T47D (cell line): Measurements from ENCODE around the gene UNK.
A peak's percentile ranks its signal among the peaks of the same experiment; 100 is the strongest.
"Not testable (repeated sequence)": the region's sequence is repeated elsewhere in the genome, so short reads cannot be mapped to it uniquely, and the experiment has no call there.

Experiments
- DNase-seq, 2 experiments: peaks; one replicate each; pipeline versions ENCODE4 v3.0.0 to v3.0.0-alpha.2; 2011 to 2012; ENCODE audit warnings: low read depth in 1 of 2, low spot score in 1 of 2
- JUND ChIP-seq: IDR thresholded peaks from 2 replicates; pipeline ENCODE4 v1.6.1; 2012; ENCODE audit warnings: low read depth
- in situ Hi-C: cut with HindIII; loops from 2 replicates; pipeline ENCODE4 v1.10.0; 2016; ENCODE audit warnings: low sequenced_read_pairs, low pct_unique_long_range_greater_than_20kb

The UNK gene

DNA sequence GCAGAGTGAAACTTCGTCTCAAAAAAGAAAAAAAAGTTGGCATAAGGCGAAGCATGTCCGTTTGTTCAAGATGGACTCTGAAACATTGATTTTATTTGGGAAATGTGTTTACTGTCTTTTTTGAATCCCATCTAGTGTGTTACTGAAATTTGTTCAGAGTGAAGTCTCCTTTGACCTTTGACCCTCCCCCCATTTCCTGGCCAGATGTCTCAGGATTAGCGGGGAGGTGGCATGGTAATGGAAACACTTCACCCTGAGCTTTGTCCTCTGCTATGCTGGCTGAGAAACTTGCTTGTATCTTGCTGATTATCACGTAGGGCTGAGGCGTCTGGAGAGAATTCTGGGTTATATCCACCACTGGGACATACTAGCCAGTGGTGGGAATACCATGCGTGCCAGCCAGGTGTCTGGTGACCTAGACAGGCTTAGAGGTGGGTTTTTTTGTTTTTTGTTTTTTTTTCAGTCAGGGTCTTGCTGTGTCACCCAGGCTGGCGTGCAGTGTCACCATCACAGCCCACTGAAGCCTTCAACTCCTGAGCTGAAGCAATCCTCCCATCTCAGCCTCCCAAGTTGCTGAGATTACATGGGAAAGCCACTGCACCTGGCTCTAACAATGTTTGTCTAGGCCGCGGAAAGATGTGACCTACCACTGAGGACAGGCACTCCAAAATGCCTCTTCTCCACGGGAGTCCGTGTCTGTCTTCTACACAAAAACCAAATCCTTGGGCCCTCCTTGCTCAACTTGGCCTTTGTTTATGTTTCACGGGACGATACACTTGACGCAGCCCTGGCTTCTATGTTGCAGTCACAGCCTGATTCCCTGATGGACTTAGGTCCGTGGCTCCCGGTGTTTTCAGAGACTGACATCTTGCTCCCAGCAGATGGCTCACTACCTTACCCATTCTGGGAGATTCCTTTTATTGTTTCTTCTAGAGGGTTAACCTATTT lies 13.0 kb upstream of the UNK start:
- TF ChIP-seq JUND = no peak
- in situ Hi-C loops = no loop called here
- DNase-seq = peak; percentile 50 to 77

DNA sequence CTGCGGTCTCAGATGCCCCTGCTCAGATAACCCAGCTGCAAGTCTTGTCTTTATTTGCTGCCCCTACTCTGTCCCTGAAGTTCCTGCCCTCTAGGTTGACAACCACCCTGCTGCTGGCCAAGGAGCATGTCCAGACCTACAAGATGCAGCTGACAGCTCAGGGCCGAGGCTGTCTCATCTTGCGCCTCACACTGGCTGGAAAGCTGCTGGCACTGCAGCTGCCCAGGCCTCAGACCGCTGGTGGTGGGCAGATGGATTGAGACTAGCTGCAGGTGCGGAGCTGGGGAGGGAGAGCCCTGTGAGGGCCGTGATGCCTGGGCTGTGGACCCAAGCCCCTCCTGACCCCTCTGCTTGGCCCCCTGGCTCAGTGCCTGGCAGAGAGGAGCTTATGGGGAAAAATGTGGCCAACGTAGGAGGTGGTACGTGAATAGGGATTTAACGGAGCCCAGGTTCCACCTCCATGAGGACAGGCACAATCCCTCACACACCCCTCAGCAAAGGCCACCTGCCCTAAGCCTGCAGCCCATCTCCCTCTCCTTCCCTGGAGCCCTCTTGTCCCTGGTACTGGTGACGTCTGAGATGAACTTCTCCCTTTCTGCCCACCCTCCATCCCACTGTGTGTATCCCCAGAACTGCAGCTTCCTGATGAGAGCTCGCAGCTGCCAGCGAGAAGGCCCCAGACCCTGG lies 11.3 kb upstream of the UNK start:
- TF ChIP-seq JUND = no peak
- no peak for DNase-seq
- in situ Hi-C loops = no loop called here

- in situ Hi-C loops = no loop called here
- TF ChIP-seq JUND = no peak
- DNase-seq = no peak
These were observed 10.7 kb upstream of the UNK start for GRCh38 chr17:75773808-75774470.

DNA sequence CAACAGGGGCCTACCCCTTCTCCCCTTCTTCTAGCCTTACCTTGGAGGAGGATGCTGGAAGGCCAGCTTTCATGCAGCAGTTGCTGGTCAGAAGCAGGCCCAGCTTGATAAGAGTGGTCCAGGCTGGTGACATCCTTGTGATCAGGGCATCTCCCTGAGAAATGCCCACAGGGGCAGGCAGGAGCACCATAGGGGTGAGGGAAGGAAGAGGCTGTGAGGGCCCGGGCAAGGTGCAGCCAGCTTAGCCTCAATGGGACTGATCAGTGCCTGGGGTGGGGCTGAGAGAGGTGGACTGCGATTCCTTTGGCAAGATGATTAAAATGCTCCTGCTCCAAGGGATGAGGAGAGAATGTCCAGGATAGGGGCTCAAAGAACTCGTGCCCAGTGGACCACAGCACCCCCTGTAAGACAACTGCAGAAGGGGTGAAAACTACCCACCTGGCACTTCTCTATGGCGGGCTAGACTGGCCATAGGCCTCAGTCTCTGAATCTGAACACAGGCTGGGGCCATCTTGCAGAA lies 10.1 kb upstream of the UNK start:
- DNase-seq = no peak
- no peak for TF ChIP-seq JUND
- in situ Hi-C loops = no loop called here

GRCh38 chr17:75774991-75775668 lies 9.5 kb upstream of the UNK start:
- TF ChIP-seq JUND = no peak
- in situ Hi-C loops = no loop called here
- peak in 1 of 2 experiments; percentile 33 for DNase-seq

DNA sequence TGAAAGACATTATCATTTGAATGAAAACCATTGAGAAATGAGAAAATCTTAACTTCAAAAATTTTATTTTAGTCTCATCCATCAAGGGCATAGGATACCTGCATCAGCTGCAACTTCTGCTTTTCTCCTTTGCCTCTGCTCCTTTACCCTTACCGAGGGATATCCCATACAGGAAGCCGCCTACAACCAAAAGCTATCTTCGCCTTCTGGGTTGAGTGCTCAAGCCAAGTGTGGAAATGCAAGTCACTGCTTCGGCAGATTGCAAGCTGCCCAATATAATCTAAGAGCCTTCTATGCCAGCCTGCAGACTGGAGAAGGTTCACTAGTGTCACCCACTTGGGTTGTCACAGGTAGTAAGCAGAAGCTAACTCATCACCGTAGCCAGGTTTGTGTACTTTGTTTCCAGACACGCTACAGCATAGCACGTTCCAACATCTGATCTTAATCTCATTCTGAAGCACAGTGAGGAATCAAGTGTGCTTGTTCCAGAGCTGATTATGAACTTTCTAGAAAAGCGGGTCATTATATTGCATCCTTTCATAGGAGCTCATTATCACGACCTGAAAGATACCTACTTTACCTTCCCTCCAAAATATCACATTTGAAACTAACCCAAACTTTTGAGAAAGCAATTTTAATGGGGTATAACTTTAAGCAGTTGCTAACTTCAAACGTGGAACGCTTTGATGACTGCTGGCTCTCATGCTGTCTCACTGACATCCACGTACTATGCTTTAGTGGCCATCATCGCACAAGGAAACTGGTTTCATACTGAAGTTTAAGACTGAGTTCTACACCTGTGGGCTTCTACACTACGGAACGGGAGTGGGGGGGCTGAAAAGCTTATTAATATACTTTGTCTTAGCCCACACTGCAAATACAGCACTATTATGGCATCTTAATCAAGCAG lies 8.0 kb upstream of the UNK start:
- in situ Hi-C loops = no loop called here
- 0 out of 2 replicates have a peak, but pooled peaks have one; percentile 35 for TF ChIP-seq JUND
- DNase-seq = peak in 1 of 2 experiments; percentile 57

DNA sequence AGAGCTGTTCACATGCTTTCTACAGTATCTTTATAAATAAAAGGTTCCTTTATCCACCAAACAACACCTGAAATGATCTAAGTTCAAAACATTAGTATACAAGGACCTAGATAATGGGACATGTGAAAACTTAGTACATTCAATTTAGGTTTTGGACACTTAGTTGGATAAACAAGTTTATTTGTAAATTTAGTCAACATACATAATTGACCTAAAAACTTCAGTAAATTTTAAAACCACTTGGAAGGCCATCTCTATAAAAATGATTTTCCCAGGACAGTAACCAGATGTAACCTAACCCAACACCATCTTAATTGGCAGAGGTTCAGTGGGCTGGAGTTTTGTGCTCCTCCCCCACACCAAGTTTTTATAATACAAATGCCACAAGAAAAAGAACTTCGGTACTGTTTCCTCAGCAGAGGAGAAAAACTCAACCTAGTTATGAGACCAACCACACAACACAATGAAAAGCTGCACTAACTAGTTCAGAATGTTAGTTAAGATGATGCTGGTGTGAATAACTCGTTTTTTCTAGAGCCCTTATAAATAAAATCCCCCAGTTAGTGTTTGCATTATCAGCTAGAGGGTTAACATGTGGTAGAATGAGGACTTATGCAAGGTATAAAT lies 7.2 kb upstream of the UNK start:
- in situ Hi-C loops = no loop called here
- TF ChIP-seq JUND = no peak
- no peak for DNase-seq

- peak in 1 of 2 experiments; percentile 24 for DNase-seq
- in situ Hi-C loops = not testable (repeated sequence)
These were observed 6.3 kb upstream of the UNK start for GRCh38 chr17:75778066-75778860.

GRCh38 chr17:75778861-75779249 lies 5.8 kb upstream of the UNK start:
- DNase-seq = peak in 1 of 2 experiments; percentile 71
- in situ Hi-C loops = no loop called here

DNA sequence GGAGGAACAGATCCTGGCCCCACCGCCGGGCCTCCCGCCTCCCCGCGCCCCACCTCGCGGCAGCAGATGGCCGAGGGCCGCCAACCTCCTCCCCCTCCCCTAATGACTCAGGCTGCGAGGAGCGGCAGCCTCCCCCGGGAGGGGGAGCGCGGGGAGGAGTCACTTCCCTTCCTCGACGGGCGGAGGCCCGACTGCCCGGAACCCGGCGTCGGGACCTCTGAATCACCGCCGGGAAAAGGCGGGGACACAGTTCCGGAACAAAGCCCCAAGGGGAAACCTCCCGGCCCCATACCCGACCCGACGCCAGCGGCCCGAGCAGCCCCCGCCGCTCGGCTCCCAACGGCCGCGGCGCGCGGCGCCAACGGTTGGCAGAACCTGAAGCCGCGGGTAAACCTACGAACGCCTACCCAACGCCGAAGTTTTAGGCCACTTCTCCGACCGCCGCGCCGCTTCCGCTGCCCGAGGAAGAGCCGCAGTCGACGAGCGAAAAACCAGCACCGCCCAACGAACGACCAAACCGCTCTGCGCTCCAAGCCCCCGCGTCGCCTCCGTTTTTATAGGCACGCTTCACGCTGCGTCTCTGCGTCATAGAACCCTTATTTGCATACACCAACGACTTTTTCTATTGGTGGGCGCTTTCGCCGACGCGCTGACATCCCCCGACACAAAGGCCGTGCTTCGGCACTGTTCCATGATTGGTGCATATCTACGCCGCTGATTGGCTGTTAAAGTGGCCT lies 5.2 kb upstream of the UNK start:
- in situ Hi-C loops = no loop called here
- TF ChIP-seq JUND = no peak
- peak; percentile 100 for DNase-seq

More at GRCh38 chr17:75778861-75779249, 5.8 kb upstream of the UNK start:
- TF ChIP-seq JUND = no peak
